Uterus (tissue), 2 donors: ENCODE measurements around the gene IRGQ.

Source experiments
- CTCF ChIP-seq, 4 experiments: fragments of 200-600 bp in 2 of 4; fragments of 450-650 bp in 2 of 4; sonication (generic) in 2 of 4; IDR thresholded peaks; one replicate each; pipeline ENCODE4 v1.5.1; 2016 to 2019; ENCODE audit warnings: antibody characterized with exemption in 4 of 4, mild to moderate bottlenecking in 2 of 4, moderate library complexity in 1 of 4
- POLR2A ChIP-seq, 2 donors: fragments of 450-650 bp; IDR thresholded peaks; one replicate each; pipeline ENCODE4 v1.6.1; 2016; ENCODE audit warnings: antibody characterized with exemption in 2 of 2, mild to moderate bottlenecking in 1 of 2, moderate library complexity in 1 of 2

GRCh38 chr19:43584484-43584883 is 11.4 kb downstream of the IRGQ start:
- TF ChIP-seq CTCF (IDR thresholded peaks at IDR 0.05) (no peak), POLR2A (IDR thresholded peaks at IDR 0.05) (no peak)
